Measurements from ENCODE around the gene TP73.

TP73 gene

DNA sequence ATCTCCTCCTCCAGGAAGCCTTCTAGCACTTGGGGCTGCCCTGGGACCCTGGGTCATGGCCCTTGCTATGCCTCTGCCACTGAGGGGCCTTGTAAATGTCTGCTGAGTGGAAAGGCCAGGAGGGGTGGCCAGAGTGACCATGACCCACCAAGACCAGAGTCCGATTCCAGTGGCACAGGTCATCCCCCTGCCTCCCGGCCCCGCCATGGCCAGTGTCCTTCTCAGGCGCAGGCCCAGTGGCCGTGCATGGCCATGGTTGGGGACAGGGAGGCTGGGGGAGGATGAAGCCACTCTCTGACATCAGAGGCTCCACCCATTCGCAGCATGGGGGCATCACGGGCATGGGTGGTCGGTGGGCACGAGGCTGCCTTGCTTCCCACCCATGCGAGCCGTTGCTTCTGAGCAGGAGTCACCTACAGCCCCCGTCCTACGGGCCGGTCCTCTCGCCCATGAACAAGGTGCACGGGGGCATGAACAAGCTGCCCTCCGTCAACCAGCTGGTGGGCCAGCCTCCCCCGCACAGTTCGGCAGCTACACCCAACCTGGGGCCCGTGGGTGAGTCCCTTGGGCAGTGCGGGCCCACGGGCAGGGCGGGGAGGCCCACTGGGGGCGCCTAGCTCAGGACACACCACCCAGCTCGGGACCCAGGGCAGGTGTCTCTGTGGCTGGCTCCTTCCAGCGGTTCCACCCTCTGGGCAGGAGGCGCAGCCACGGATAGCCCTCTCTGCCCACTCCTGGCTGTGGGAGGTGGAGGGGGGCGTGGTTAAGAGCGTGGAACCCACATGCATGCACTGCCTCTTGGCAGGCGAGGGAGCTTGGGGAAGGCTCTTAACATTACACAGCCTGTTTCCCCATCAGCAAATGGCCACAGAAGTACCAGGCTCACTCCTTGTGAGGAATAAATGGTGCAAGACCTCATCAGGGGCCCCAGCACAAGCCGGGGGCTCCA lies 77.6 kb downstream of the TP73 start:
- H3K4me3 Mint-ChIP-seq: no peak overlapping the region
- no peaks in the 10 kb centered on the region for H3K4me1 Mint-ChIP-seq (ENCODE audit: low read depth)
- H3K9me3 Mint-ChIP-seq: no peaks in the 10 kb centered on the region
- no peak overlapping the region for H3K27ac Mint-ChIP-seq
- H3K27me3 Mint-ChIP-seq (ENCODE audit: low read depth): no peaks in the 10 kb centered on the region
- no peaks in the 10 kb centered on the region for H3K36me3 Mint-ChIP-seq (ENCODE audit: low read depth)

DNA sequence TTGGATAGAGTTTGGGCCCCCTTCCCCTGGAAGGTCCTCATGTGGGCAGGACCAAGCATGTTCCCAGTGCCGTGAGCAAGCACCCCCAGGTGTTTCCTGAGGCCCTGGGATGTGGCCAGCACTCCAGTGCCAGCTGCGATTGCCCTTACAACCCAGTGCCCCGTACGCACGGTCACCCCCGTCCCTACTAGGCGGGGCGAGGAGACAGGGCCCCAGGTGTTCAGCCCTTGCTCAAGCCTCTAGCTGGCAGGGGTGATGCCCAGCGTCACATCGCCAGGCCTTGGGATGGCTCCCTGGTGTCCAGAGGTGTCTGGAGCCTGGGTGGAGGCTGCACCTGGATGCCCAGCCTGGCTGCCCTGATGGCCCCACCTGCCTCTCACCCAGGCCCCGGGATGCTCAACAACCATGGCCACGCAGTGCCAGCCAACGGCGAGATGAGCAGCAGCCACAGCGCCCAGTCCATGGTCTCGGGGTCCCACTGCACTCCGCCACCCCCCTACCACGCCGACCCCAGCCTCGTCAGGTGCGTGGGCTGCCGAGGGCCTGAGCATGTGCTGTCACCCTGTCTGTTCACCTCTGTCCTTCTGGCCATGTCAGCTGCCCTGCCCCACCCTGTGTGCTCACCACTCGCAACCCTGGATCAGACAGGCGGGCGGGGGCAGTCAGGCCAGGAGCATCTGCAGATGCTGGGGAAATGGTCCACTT lies 78.4 kb downstream of the TP73 start:
- Mint-ChIP-seq H3K27me3 (ENCODE audit: low read depth) (no peaks in the 10 kb centered on the region), H3K4me1 (ENCODE audit: low read depth) (no peaks in the 10 kb centered on the region), H3K4me3 (no peak overlapping the region), H3K36me3 (ENCODE audit: low read depth) (peaks cover under 1% of the 10 kb centered on the region), H3K9me3 (no peaks in the 10 kb centered on the region), H3K27ac (no peak overlapping the region)

DNA sequence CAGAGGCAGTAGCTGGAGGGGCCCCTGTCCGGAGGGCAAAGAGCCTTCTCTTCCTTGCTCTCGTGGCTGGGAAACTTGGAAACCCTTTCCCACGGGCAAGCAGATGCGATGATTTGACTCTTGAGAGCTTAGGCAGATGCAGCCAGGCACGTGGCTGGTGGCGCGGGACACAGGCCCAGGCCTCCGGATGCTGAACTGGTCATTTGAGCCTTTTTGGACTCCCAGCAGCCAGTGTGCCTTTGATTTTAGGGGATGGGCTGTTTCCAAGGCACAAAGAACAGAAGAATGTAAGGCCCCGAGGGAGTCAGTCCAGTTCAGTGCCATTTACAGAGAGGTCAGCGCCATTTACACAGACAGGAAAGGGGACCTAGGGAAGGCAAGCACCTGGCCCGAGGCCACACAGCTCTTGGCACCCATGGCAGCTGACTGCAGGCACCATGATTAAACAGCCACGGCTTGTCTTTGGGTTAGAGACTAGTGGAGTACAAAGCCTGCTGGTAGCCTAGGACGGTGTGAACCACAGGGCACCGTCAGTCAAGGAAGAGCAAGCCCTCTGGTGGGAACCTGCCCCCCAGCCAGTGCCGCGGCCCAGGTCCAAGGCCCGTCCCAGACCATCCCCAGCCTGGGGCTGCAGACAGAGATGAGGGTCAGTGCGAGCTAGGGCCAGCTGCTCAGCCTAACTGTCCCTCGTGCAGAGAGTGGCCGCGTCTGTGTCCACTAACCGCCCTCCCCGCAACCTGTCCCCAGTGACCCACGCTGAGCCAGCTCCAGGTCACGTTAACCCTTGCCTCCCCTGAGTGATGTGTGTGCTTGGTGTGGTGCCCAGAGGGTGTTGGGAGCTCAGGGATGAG lies 79.5 kb downstream of the TP73 start:
- H3K36me3 Mint-ChIP-seq (ENCODE audit: low read depth): peaks cover 2% of the 10 kb centered on the region
- no peaks in the 10 kb centered on the region for H3K4me1 Mint-ChIP-seq (ENCODE audit: low read depth)
- H3K4me3 Mint-ChIP-seq: no peak overlapping the region
- no peaks in the 10 kb centered on the region for H3K9me3 Mint-ChIP-seq
- no peak overlapping the region for H3K27ac Mint-ChIP-seq
- no peaks in the 10 kb centered on the region for H3K27me3 Mint-ChIP-seq (ENCODE audit: low read depth)

DNA sequence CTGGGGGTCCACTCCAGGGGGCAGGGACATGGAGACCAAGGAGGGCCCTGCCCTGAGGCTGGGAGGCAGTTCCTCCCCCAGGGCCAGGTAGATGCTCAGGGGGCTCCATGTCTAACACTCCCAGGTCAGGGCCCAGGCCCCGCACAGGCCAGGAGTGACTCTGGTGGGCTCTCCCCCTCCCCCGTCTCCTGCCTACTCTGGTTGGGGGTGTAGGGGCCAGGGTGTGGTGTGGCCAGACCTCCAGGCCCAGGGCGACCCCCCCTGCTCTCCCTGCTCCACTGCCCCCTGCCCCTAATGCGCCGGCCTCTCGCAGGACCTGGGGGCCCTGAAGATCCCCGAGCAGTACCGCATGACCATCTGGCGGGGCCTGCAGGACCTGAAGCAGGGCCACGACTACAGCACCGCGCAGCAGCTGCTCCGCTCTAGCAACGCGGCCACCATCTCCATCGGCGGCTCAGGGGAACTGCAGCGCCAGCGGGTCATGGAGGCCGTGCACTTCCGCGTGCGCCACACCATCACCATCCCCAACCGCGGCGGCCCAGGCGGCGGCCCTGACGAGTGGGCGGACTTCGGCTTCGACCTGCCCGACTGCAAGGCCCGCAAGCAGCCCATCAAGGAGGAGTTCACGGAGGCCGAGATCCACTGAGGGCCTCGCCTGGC lies 80.2 kb downstream of the TP73 start:
- H3K9me3 Mint-ChIP-seq: no peaks in the 10 kb centered on the region
- H3K27me3 Mint-ChIP-seq (ENCODE audit: low read depth): no peaks in the 10 kb centered on the region
- H3K4me1 Mint-ChIP-seq (ENCODE audit: low read depth): no peaks in the 10 kb centered on the region
- no peak overlapping the region for H3K27ac Mint-ChIP-seq
- peaks cover 2% of the 10 kb centered on the region for H3K36me3 Mint-ChIP-seq (ENCODE audit: low read depth)
- no peak overlapping the region for H3K4me3 Mint-ChIP-seq

GRCh38 chr1:3733094-3733882 lies 81.0 kb downstream of the TP73 start:
- Mint-ChIP-seq H3K4me3 (no peak overlapping the region), H3K27me3 (ENCODE audit: low read depth) (no peaks in the 10 kb centered on the region), H3K9me3 (no peaks in the 10 kb centered on the region), H3K27ac (no peak overlapping the region), H3K4me1 (ENCODE audit: low read depth) (no peaks in the 10 kb centered on the region), H3K36me3 (ENCODE audit: low read depth) (peaks cover 2% of the 10 kb centered on the region)

GRCh38 chr1:3733883-3734589 lies 81.7 kb downstream of the TP73 start:
- H3K27me3 Mint-ChIP-seq (ENCODE audit: low read depth): no peaks in the 10 kb centered on the region
- no peak overlapping the region for H3K27ac Mint-ChIP-seq
- H3K9me3 Mint-ChIP-seq: no peaks in the 10 kb centered on the region
- H3K4me3 Mint-ChIP-seq: no peak overlapping the region
- no peaks in the 10 kb centered on the region for H3K4me1 Mint-ChIP-seq (ENCODE audit: low read depth)
- H3K36me3 Mint-ChIP-seq (ENCODE audit: low read depth): peaks cover 2% of the 10 kb centered on the region

- Mint-ChIP-seq H3K9me3 (no peaks in the 10 kb centered on the region), H3K36me3 (ENCODE audit: low read depth) (peaks cover 2% of the 10 kb centered on the region), H3K4me3 (no peak overlapping the region), H3K4me1 (ENCODE audit: low read depth) (no peaks in the 10 kb centered on the region), H3K27me3 (ENCODE audit: low read depth) (no peaks in the 10 kb centered on the region), H3K27ac (no peak overlapping the region)
These were observed 82.3 kb downstream of the TP73 start for GRCh38 chr1:3734602-3735001.

GRCh38 chr1:3735027-3735681 lies 82.8 kb downstream of the TP73 start:
- no peaks in the 10 kb centered on the region for H3K27me3 Mint-ChIP-seq (ENCODE audit: low read depth)
- no peak overlapping the region for H3K27ac Mint-ChIP-seq

DNA sequence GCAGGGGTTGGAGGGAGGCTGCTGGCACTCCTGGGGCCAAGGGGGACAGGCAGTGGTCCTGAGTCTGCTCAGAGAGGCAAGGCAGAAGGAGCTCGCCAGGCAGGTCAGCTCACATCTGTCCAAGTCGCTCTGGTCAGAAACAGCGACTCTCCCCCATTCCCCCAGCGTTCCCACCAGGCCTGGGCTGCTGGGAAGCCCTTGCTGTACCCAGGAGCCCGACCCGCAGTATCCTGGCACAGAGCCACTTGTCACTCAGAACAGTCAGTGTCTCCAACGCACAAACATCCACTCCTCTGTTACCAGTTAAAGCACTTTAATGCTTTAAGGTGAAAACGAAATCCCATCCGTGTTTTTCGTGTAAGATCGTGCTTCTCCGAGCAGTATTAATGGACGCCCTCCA lies 83.4 kb downstream of the TP73 start:
- no peak overlapping the region for H3K27ac Mint-ChIP-seq
- H3K9me3 Mint-ChIP-seq: no peaks in the 10 kb centered on the region
- H3K4me1 Mint-ChIP-seq (ENCODE audit: low read depth): no peaks in the 10 kb centered on the region
- peaks cover 2% of the 10 kb centered on the region for H3K36me3 Mint-ChIP-seq (ENCODE audit: low read depth)
- no peaks in the 10 kb centered on the region for H3K27me3 Mint-ChIP-seq (ENCODE audit: low read depth)
- H3K4me3 Mint-ChIP-seq: no peak overlapping the region

More at GRCh38 chr1:3735027-3735681, 82.8 kb downstream of the TP73 start:
- H3K4me1 Mint-ChIP-seq (ENCODE audit: low read depth): no peaks in the 10 kb centered on the region
- no peak overlapping the region for H3K4me3 Mint-ChIP-seq
- H3K9me3 Mint-ChIP-seq: no peaks in the 10 kb centered on the region
- peaks cover 2% of the 10 kb centered on the region for H3K36me3 Mint-ChIP-seq (ENCODE audit: low read depth)

DNA sequence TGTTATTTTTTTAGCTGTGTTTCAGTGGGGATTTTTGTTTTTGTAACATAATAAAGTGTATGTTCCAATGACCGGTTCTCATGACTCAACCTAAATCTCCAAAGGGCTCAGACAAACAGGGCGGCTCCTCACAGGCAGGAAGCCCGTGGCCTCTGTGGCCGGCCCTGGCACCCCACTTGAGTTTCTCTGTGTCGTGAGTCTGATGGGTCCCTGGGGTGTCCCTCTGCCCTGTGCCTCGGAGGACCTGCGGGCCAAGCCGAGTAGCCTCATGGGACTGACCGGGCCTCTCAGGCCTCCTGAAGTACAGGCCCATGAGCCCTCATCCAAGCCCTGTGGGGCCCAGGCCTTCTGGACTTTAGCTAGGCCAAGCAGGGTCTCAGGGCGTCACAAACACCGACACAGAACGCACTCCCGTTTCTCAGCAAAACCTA lies 83.8 kb downstream of the TP73 start:
- Mint-ChIP-seq H3K27ac (no peak overlapping the region), H3K9me3 (no peaks in the 10 kb centered on the region), H3K27me3 (ENCODE audit: low read depth) (no peaks in the 10 kb centered on the region), H3K36me3 (ENCODE audit: low read depth) (peaks cover 2% of the 10 kb centered on the region), H3K4me1 (ENCODE audit: low read depth) (no peaks in the 10 kb centered on the region), H3K4me3 (no peak overlapping the region)

GRCh38 chr1:3736708-3737107 lies 84.4 kb downstream of the TP73 start:
- Mint-ChIP-seq H3K27me3 (ENCODE audit: low read depth) (no peaks in the 10 kb centered on the region), H3K27ac (no peak overlapping the region)

GRCh38 chr1:3738943-3739342 lies 86.6 kb downstream of the TP73 start:
- H3K36me3 Mint-ChIP-seq (ENCODE audit: low read depth): peaks cover 4% of the 10 kb centered on the region
- H3K9me3 Mint-ChIP-seq: no peaks in the 10 kb centered on the region

More at GRCh38 chr1:3736708-3737107, 84.4 kb downstream of the TP73 start:
- H3K36me3 Mint-ChIP-seq (ENCODE audit: low read depth): peaks cover 4% of the 10 kb centered on the region
- no peak overlapping the region for H3K4me3 Mint-ChIP-seq
- H3K4me1 Mint-ChIP-seq (ENCODE audit: low read depth): no peaks in the 10 kb centered on the region
- H3K9me3 Mint-ChIP-seq: no peaks in the 10 kb centered on the region

More at GRCh38 chr1:3738943-3739342, 86.6 kb downstream of the TP73 start:
- no peaks in the 10 kb centered on the region for H3K4me1 Mint-ChIP-seq (ENCODE audit: low read depth)
- no peaks in the 10 kb centered on the region for H3K27me3 Mint-ChIP-seq (ENCODE audit: low read depth)
- H3K4me3 Mint-ChIP-seq: no peak overlapping the region
- H3K27ac Mint-ChIP-seq: no peak overlapping the region

All from T-helper 1 cell treated with Interleukin-12 subunit alpha and Interleukin-12 subunit beta and Interleukin-4 antibody, amounts not matched to agents 30 μg/mL and 1 μg/mL, for 36 hours (primary cell).